Glutamatergic neuron (in vitro differentiated cells): ENCODE measurements around the gene NT5DC4. TPM values are rescaled to one million over a fixed set of nuclear protein-coding genes. Genes with fewer than 3 reads are reported as not detected.

Experiments
- DNase-seq: peaks from one replicate; pipeline ENCODE4 v3.0.0; 2022
- H3K27ac Mint-ChIP-seq: one replicate; pipeline ENCODE4 v1.8.0; 2020; ENCODE audit warnings: mild to moderate bottlenecking, mixed read lengths, inconsistent platforms; ENCODE audit not compliant: unreplicated experiment
- H3K27me3 Mint-ChIP-seq: one replicate; pipeline ENCODE4 v1.8.0; 2020; ENCODE audit warnings: mild to moderate bottlenecking, moderate library complexity, mixed read lengths, inconsistent platforms; ENCODE audit not compliant: unreplicated experiment
- H3K36me3 Mint-ChIP-seq: one replicate; pipeline ENCODE4 v1.8.0; 2020; ENCODE audit warnings: mild to moderate bottlenecking, mixed read lengths, inconsistent platforms; ENCODE audit not compliant: unreplicated experiment
- H3K4me1 Mint-ChIP-seq: one replicate; pipeline ENCODE4 v1.8.0; 2020; ENCODE audit warnings: mild to moderate bottlenecking, low read depth, mixed read lengths, inconsistent platforms; ENCODE audit not compliant: unreplicated experiment
- H3K4me3 Mint-ChIP-seq: one replicate; pipeline ENCODE4 v1.8.0; 2020; ENCODE audit warnings: mild to moderate bottlenecking, mixed read lengths, inconsistent platforms; ENCODE audit not compliant: unreplicated experiment
- H3K9me3 Mint-ChIP-seq: one replicate; pipeline ENCODE4 v1.8.0; 2020; ENCODE audit warnings: mild to moderate bottlenecking, moderate library complexity, mixed read lengths, inconsistent platforms; ENCODE audit not compliant: unreplicated experiment
- CTCF ChIP-seq: fragments of 200-600 bp; sonication (generic); IDR thresholded peaks from one replicate; pipeline ENCODE4 v1.5.0; 2021; ENCODE audit not compliant: partially characterized antibody, unreplicated experiment
- total RNA-seq: library from RNA; stranded (reverse); fragmentation: NEBNext Ultra II Directional; extraction: Animal tissue kit (Norgen Biotek cat#: 25700); gene quantifications from one replicate; pipeline ENCODE4 v1.2.1, GENCODE V29; 2021; ENCODE audit not compliant: unreplicated experiment

Gene NT5DC4
- total RNA-seq, 1 donor from 2014 or later: not detected

GRCh38 chr2:112728378-112729175 lies 7.8 kb downstream of the NT5DC4 start:
- H3K27me3 Mint-ChIP-seq: peaks cover 3% of the 10 kb centered on the region
- H3K4me3 Mint-ChIP-seq: no peak overlapping the region
- TF ChIP-seq CTCF: no peak
- DNase-seq: no peak
- H3K9me3 Mint-ChIP-seq: peaks cover 1% of the 10 kb centered on the region
- no peak overlapping the region for H3K27ac Mint-ChIP-seq
- no peaks in the 10 kb centered on the region for H3K4me1 Mint-ChIP-seq
- H3K36me3 Mint-ChIP-seq: no peaks in the 10 kb centered on the region

GRCh38 chr2:112730216-112730615 lies 9.4 kb downstream of the NT5DC4 start:
- Mint-ChIP-seq H3K27ac (no peak overlapping the region), H3K9me3 (peaks cover 1% of the 10 kb centered on the region), H3K4me3 (no peak overlapping the region), H3K36me3 (no peaks in the 10 kb centered on the region), H3K4me1 (no peaks in the 10 kb centered on the region), H3K27me3 (peaks cover 3% of the 10 kb centered on the region)
- DNase-seq: no peak
- no peak for TF ChIP-seq CTCF

GRCh38 chr2:112730791-112731190 lies 10.0 kb downstream of the NT5DC4 start:
- H3K27ac Mint-ChIP-seq: no peak overlapping the region
- no peak overlapping the region for H3K4me3 Mint-ChIP-seq
- no peak for TF ChIP-seq CTCF
- H3K27me3 Mint-ChIP-seq: peaks cover 3% of the 10 kb centered on the region
- peaks cover 1% of the 10 kb centered on the region for H3K9me3 Mint-ChIP-seq
- H3K4me1 Mint-ChIP-seq: no peaks in the 10 kb centered on the region
- H3K36me3 Mint-ChIP-seq: no peaks in the 10 kb centered on the region
- DNase-seq: no peak

GRCh38 chr2:112731479-112731878 lies 10.7 kb downstream of the NT5DC4 start:
- peaks cover 3% of the 10 kb centered on the region for H3K27me3 Mint-ChIP-seq
- peaks cover 1% of the 10 kb centered on the region for H3K9me3 Mint-ChIP-seq
- no peak for TF ChIP-seq CTCF
- no peak overlapping the region for H3K27ac Mint-ChIP-seq
- H3K36me3 Mint-ChIP-seq: no peaks in the 10 kb centered on the region
- no peaks in the 10 kb centered on the region for H3K4me1 Mint-ChIP-seq
- no peak for DNase-seq
- no peak overlapping the region for H3K4me3 Mint-ChIP-seq

- Mint-ChIP-seq H3K4me1 (no peaks in the 10 kb centered on the region), H3K27ac (no peak overlapping the region), H3K4me3 (no peak overlapping the region), H3K36me3 (no peaks in the 10 kb centered on the region), H3K9me3 (peaks cover under 1% of the 10 kb centered on the region), H3K27me3 (no peaks in the 10 kb centered on the region)
- no peak for TF ChIP-seq CTCF
- no peak for DNase-seq
Measured at GRCh38 chr2:112733456-112733855, 12.6 kb downstream of the NT5DC4 start.
